Ecto neural progenitor cell (in vitro differentiated cells): Measurements from ENCODE around the gene SLC38A8.

Source experiments
- DNase-seq: peaks from one replicate; pipeline ENCODE4 v3.0.0-alpha.2; 2018; ENCODE audit warnings: low spot score

Gene SLC38A8

GRCh38 chr16:84048871-84049270, 6.3 kb upstream of the SLC38A8 start:
- DNase-seq, result no peak

GRCh38 chr16:84048270-84048669, 5.7 kb upstream of the SLC38A8 start:
- DNase-seq, result no peak

GRCh38 chr16:84047626-84048025, 5.0 kb upstream of the SLC38A8 start:
- no peak for DNase-seq

GRCh38 chr16:84047206-84047605, 4.6 kb upstream of the SLC38A8 start:
- DNase-seq, result no peak

GRCh38 chr16:84045818-84046470, 3.3 kb upstream of the SLC38A8 start:
- no peak for DNase-seq

- peak; percentile 65 for DNase-seq
Measured at GRCh38 chr16:84045001-84045817, 2.6 kb upstream of the SLC38A8 start.

GRCh38 chr16:84044118-84044488, 1.5 kb upstream of the SLC38A8 start:
- no peak for DNase-seq

GRCh38 chr16:84043486-84044117, 1.0 kb upstream of the SLC38A8 start:
- DNase-seq, result no peak

- no peak for DNase-seq
Measured at GRCh38 chr16:84042879-84043485, 387 bp upstream of the SLC38A8 start.

- no peak for DNase-seq
Measured at GRCh38 chr16:84041881-84042280, 714 bp downstream of the SLC38A8 start.

GRCh38 chr16:84040823-84041820, 1.5 kb downstream of the SLC38A8 start:
- no peak for DNase-seq

GRCh38 chr16:84040226-84040822, 2.3 kb downstream of the SLC38A8 start:
- no peak for DNase-seq

GRCh38 chr16:84039696-84040095, 2.9 kb downstream of the SLC38A8 start:
- no peak for DNase-seq

GRCh38 chr16:84038469-84038868, 4.1 kb downstream of the SLC38A8 start:
- no peak for DNase-seq

GRCh38 chr16:84036982-84037425, 5.6 kb downstream of the SLC38A8 start:
- DNase-seq, result no peak

- no peak for DNase-seq
Measured at GRCh38 chr16:84036131-84036530, 6.5 kb downstream of the SLC38A8 start.

- no peak for DNase-seq
Measured at GRCh38 chr16:84034516-84034915, 8.1 kb downstream of the SLC38A8 start.

GRCh38 chr16:84033251-84034195, 9.1 kb downstream of the SLC38A8 start:
- DNase-seq, result no peak

GRCh38 chr16:84032458-84033178, 10.0 kb downstream of the SLC38A8 start:
- no peak for DNase-seq
